OCI-LY7 (cell line): ENCODE data around the gene IL2RA. TPM values are rescaled to one million over a fixed set of nuclear protein-coding genes. Genes with fewer than 3 reads are reported as not detected.

Experiments
- BruUV-seq: library from RNA; stranded (reverse); fragments of 400-500 nt; replicated peaks from 2 replicates; lab custom pipeline; 2021; lab: Mats Ljungman, UMichigan
- CTCF ChIA-PET: fragments of 300-600 bp; sonication (Branson Sonifier 250); formaldehyde crosslinking; loops from one replicate; lab custom pipeline; 2022; ENCODE audit warnings: antibody characterized with exemption; ENCODE audit not compliant: unreplicated experiment; lab: Charles Lee
- POLR2A ChIA-PET: fragments of 300-600 bp; sonication (Branson Sonifier 250); formaldehyde crosslinking; loops from one replicate; lab custom pipeline; 2022; ENCODE audit warnings: antibody characterized with exemption; lab: Charles Lee
- DNase-seq: peaks from one replicate; pipeline ENCODE4 v3.0.0-alpha.2; 2015; ENCODE audit warnings: low spot score
- H2AFZ ChIP-seq: fragments of 200-600 bp; sonication (generic), shearing (Covaris generic); 2 replicates; pipeline ENCODE4 v1.6.1; 2014; ENCODE audit warnings: mild to moderate bottlenecking, antibody characterized with exemption, low read length, moderate library complexity
- H3K27ac ChIP-seq: fragments of 200-600 bp; sonication (generic); 2 replicates; pipeline ENCODE4 v1.5.1; 2014; ENCODE audit warnings: mixed run types, low read depth, mild to moderate bottlenecking, moderate library complexity, low read length, inconsistent platforms; ENCODE audit not compliant: poor library complexity, severe bottlenecking
- H3K36me3 ChIP-seq: fragments of 200-600 bp; sonication (generic); 2 replicates; pipeline ENCODE4 v1.6.1; 2014; ENCODE audit warnings: mild to moderate bottlenecking, antibody characterized with exemption, low read length, moderate library complexity, mixed read lengths; ENCODE audit not compliant: insufficient read depth
- H3K4me1 ChIP-seq: fragments of 200-600 bp; sonication (generic); 2 replicates; pipeline ENCODE4 v1.5.1; 2014; ENCODE audit warnings: mild to moderate bottlenecking, low read length; ENCODE audit not compliant: insufficient read depth, poor library complexity, severe bottlenecking
- H3K4me2 ChIP-seq: fragments of 200-600 bp; sonication (generic); 2 replicates; pipeline ENCODE4 v1.6.1; 2014; ENCODE audit warnings: mild to moderate bottlenecking, low read length
- H3K4me3 ChIP-seq: fragments of 200-600 bp; sonication (generic); 2 replicates; pipeline ENCODE4 v1.5.1; 2014; ENCODE audit warnings: mild to moderate bottlenecking, low read depth, low read length; ENCODE audit not compliant: poor library complexity, severe bottlenecking
- H3K79me2 ChIP-seq: fragments of 200-600 bp; sonication (generic); 2 replicates; pipeline ENCODE4 v1.6.1; 2016; ENCODE audit warnings: low read depth, mild to moderate bottlenecking, low read length, moderate library complexity, mixed read lengths; ENCODE audit not compliant: insufficient read depth
- H3K9me2 ChIP-seq: fragments of 200-600 bp; sonication (generic); 2 replicates; pipeline ENCODE4 v1.6.1; 2016; ENCODE audit warnings: mild to moderate bottlenecking, low read length, mixed read lengths; ENCODE audit not compliant: insufficient read depth
- H3K9me3 ChIP-seq: fragments of 200-600 bp; sonication (generic); 2 replicates; pipeline ENCODE4 v1.6.1; 2014; ENCODE audit warnings: mild to moderate bottlenecking, mixed run types, low read length, mixed read lengths
- H4K20me1 ChIP-seq: fragments of 200-600 bp; sonication (generic); 2 replicates; pipeline ENCODE4 v1.6.1; 2014; ENCODE audit warnings: mild to moderate bottlenecking, antibody characterized with exemption, low read length, moderate library complexity, mixed read lengths; ENCODE audit not compliant: insufficient read depth
- EZH2phosphoT487 ChIP-seq: fragments of 200-600 bp; sonication (generic); IDR thresholded peaks from 2 replicates; pipeline ENCODE4 v1.6.1; 2018; ENCODE audit warnings: low read depth, borderline replicate concordance, mild to moderate bottlenecking, mixed run types, antibody characterized with exemption, low read length, moderate library complexity, mixed read lengths
- intact Hi-C: fragments of 100-400 bp; cut with micrococcal nuclease; formaldehyde crosslinking; loops from one replicate; pipeline ENCODE4 v1.10.0; 2022; ENCODE audit not compliant: unreplicated experiment
- total RNA-seq, 2 experiments: library from RNA; depleted of rRNA in 1 of 2; stranded (reverse); fragments of >200 nt in 1 of 2; shearing (Covaris generic) in 1 of 2; gene quantifications; 2 replicates each; pipeline ENCODE4 v1.2.3, GENCODE V29; 2014 to 2022
- TF ChIP-seq, protein P1 (sequence below): fragments of 200-600 bp; sonication (generic); conservative IDR thresholded peaks from 2 replicates; pipeline ENCODE4 v1.5.1; 2014; ENCODE audit warnings: mild to moderate bottlenecking, antibody characterized with exemption, low read length, moderate library complexity, mixed read lengths

IL2RA gene
- total RNA-seq, 2 experiments from 2014 or later: 22.3 to 24.0 TPM

DNA sequence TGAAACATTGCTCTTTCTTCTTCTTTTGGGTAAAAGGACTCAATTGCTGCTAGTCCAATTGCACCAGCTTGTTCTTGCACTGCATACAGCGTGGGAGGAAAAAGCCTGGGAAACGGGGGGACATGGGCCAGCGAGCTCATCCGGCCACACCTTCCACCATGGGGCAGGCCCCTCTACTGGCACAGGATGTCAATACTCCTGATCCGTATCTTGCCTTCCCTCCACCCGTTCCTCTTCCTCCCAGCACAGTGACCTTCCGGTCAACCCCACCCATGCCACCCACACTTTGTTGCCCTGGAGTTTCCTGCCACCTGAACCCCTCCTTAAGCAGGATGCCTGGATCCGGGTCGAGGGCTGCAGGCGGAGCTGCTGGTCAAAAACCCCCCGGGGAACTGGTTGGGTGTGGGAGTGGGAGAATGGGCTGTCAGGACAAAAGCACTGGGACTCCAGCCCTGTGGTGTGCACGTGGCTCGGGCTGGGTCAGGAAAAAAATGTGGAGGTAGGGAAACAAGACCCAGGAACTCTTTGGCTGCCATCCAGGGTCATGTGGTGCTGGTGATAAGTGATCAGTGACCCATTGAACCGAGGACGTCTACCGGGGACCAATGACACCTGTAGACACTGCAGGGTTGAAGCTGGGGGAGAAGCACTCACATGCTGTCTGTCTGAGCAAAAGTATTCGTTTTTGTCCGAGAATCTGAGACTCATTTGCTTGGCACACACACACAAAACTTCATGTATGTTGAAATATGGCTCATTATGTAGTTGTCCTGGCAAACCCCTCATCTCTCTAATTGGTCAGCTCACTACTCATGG lies 8.1 kb downstream of the IL2RA start:
- POLR2A ChIA-PET: interaction anchor here (0.6 to 7.2 kb wide), 4 partner anchors 8 to 16 kb away, joined by 4 to 110 read pairs (median 6); partner anchors contain the start of gene IL2RA
- Histone ChIP-seq H3K27ac (peak overlapping the region; percentile 94), H2AFZ (peak overlapping the region; percentile 22; the same call in 1 of the 2 replicates), H3K4me2 (peak overlapping the region; percentile 81), H3K79me2 (peaks cover 28% of the 10 kb centered on the region; the same call in 1 of the 2 replicates), H3K4me1 (peaks cover 95% of the 10 kb centered on the region), H3K9me2 (no peaks in the 10 kb centered on the region), H3K36me3 (peaks cover 14% of the 10 kb centered on the region; the same call in 1 of the 2 replicates), H3K9me3 (no peaks in the 10 kb centered on the region), H3K4me3 (peak overlapping the region; percentile 27), H4K20me1 (no peaks in the 10 kb centered on the region)
- CTCF ChIA-PET: interaction anchor here (1.1 to 1.4 kb wide), 3 partner anchors 8 to 34 kb away, joined by 3 to 5 read pairs (median 4); partner anchors contain the start of gene IL2RA
- no peak for TF ChIP-seq EZH2phosphoT487
- TF ChIP-seq, protein P1, sequence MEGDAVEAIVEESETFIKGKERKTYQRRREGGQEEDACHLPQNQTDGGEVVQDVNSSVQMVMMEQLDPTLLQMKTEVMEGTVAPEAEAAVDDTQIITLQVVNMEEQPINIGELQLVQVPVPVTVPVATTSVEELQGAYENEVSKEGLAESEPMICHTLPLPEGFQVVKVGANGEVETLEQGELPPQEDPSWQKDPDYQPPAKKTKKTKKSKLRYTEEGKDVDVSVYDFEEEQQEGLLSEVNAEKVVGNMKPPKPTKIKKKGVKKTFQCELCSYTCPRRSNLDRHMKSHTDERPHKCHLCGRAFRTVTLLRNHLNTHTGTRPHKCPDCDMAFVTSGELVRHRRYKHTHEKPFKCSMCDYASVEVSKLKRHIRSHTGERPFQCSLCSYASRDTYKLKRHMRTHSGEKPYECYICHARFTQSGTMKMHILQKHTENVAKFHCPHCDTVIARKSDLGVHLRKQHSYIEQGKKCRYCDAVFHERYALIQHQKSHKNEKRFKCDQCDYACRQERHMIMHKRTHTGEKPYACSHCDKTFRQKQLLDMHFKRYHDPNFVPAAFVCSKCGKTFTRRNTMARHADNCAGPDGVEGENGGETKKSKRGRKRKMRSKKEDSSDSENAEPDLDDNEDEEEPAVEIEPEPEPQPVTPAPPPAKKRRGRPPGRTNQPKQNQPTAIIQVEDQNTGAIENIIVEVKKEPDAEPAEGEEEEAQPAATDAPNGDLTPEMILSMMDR: no peak
- intact Hi-C loops: loop anchor here (5.0 to 10.0 kb wide), 2 partner anchors 212 to 469 kb away; no protein-coding TSS in a partner anchor
- DNase-seq: no peak
- no TSS peak for BruUV-seq

DNA sequence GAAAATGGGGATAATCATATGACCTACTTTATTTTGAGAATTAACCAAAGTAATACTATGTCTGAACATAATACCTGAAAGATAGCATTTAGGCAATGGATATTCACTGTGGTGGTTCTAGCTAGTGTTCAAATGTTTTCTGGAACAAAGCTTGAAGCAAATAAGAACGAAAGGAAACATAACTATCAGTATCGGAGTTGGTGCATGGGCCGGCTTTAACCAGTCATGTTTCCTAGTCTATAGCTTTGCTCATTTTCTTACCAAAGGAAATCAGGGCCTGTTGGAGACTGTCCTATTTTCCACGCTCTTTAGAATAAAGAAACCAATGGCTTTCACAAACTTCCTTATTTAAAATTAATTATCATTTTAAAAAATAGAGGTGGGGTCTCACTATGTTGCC lies 8.9 kb downstream of the IL2RA start:
- H3K36me3 ChIP-seq: peaks cover 9% of the 10 kb centered on the region; the same call in 1 of the 2 replicates
- TF ChIP-seq, protein P1: no peak
- TF ChIP-seq EZH2phosphoT487: no peak
- no TSS peak for BruUV-seq
- POLR2A ChIA-PET: interaction anchor here (0.6 to 7.2 kb wide), 3 partner anchors 10 to 17 kb away, joined by 4 to 110 read pairs (median 4); no protein-coding TSS in a partner anchor
- no peaks in the 10 kb centered on the region for H3K9me3 ChIP-seq
- H3K79me2 ChIP-seq: peaks cover 25% of the 10 kb centered on the region; the same call in 1 of the 2 replicates
- peak overlapping the region; percentile 47 for H3K4me3 ChIP-seq
- H2AFZ ChIP-seq: peak overlapping the region; percentile 65; the same call in 1 of the 2 replicates
- CTCF ChIA-PET: interaction anchor here (1.1 to 1.4 kb wide), 3 partner anchors 9 to 35 kb away, joined by 3 to 5 read pairs (median 4); partner anchors contain the start of gene IL2RA
- peaks cover 95% of the 10 kb centered on the region for H3K4me1 ChIP-seq
- no peak for DNase-seq
- H3K27ac ChIP-seq: peak overlapping the region; percentile 94
- H3K9me2 ChIP-seq: no peaks in the 10 kb centered on the region
- H4K20me1 ChIP-seq: no peaks in the 10 kb centered on the region
- H3K4me2 ChIP-seq: peak overlapping the region; percentile 81
- intact Hi-C loops: loop anchor here (5.0 to 10.0 kb wide), 2 partner anchors 211 to 469 kb away; no protein-coding TSS in a partner anchor
